ENCODE data around the gene TAF4B. TPM values are rescaled to one million over a fixed set of nuclear protein-coding genes. Genes with fewer than 3 reads are reported as not detected.

The TAF4B gene
- total RNA-seq, 1 experiment from 2014 or later = 8.3 TPM

GRCh38 chr18:26415631-26416030 lies 189.4 kb downstream of the TAF4B start:
- Histone ChIP-seq H3K4me1 (ENCODE audit: insufficient read depth, low read length) (no peaks in the 10 kb centered on the region), H4K20me1 (ENCODE audit: low read length) (no peaks in the 10 kb centered on the region), H3K4me3 (ENCODE audit: low read length) (no peak overlapping the region), H3K9me2 (replicated peaks; ENCODE audit: low read length) (no peaks in the 10 kb centered on the region), H3K27me3 (ENCODE audit: low read length) (no peaks in the 10 kb centered on the region), H3K27ac (ENCODE audit: low read length) (no peak overlapping the region), H3K79me2 (ENCODE audit: low read length) (no peaks in the 10 kb centered on the region), H3K9me3 (ENCODE audit: low read length) (no peaks in the 10 kb centered on the region), H3K36me3 (ENCODE audit: low read depth, low read length) (no peaks in the 10 kb centered on the region), H3K4me2 (ENCODE audit: low read length) (no peak overlapping the region), H3F3A (ENCODE audit: low read length, unreplicated experiment) (no peaks in the 10 kb centered on the region), H2AFZ (ENCODE audit: low read length) (no peak overlapping the region), H3K9ac (ENCODE audit: low read length) (no peak overlapping the region)
- ATAC-seq (no peak), DNase-seq (no peak)
- TF ChIP-seq EZH2phosphoT487 (IDR thresholded peaks at IDR 0.05; ENCODE audit: borderline replicate concordance, low read length) (no peak), CTCF (conservative IDR thresholded peaks at IDR 0.05; ENCODE audit: low read depth, low read length) (no peak), EZH2 (IDR thresholded peaks at IDR 0.05; ENCODE audit: low read length, unreplicated experiment) (no peak)
- ChIA-PET POLR2A (ENCODE audit: unreplicated experiment) (no interaction called here), CTCF (no interaction called here)
- intact Hi-C loops (cut with micrococcal nuclease) = no loop called here
- BruUV-seq (replicated peaks) = no TSS peak

GRCh38 chr18:26416652-26417150 lies 190.5 kb downstream of the TAF4B start:
- H3K36me3 ChIP-seq (ENCODE audit: low read depth, low read length) = no peaks in the 10 kb centered on the region
- no TSS peak for BruUV-seq (replicated peaks)
- ATAC-seq (no peak), DNase-seq (no peak)
- intact Hi-C loops (cut with micrococcal nuclease) = no loop called here
- no peaks in the 10 kb centered on the region for H4K20me1 ChIP-seq (ENCODE audit: low read length)
- no peak overlapping the region for H3K27ac ChIP-seq (ENCODE audit: low read length)
- TF ChIP-seq CTCF (conservative IDR thresholded peaks at IDR 0.05; ENCODE audit: low read depth, low read length) (no peak), EZH2 (IDR thresholded peaks at IDR 0.05; ENCODE audit: low read length, unreplicated experiment) (no peak), EZH2phosphoT487 (IDR thresholded peaks at IDR 0.05; ENCODE audit: borderline replicate concordance, low read length) (no peak)
- no peaks in the 10 kb centered on the region for H3K79me2 ChIP-seq (ENCODE audit: low read length)
- no peaks in the 10 kb centered on the region for H3K9me3 ChIP-seq (ENCODE audit: low read length)
- H3K4me1 ChIP-seq (ENCODE audit: insufficient read depth, low read length) = no peaks in the 10 kb centered on the region
- ChIA-PET POLR2A (ENCODE audit: unreplicated experiment) (no interaction called here), CTCF (no interaction called here)
- H3K27me3 ChIP-seq (ENCODE audit: low read length) = no peaks in the 10 kb centered on the region
- H3K9ac ChIP-seq (ENCODE audit: low read length) = no peak overlapping the region
- no peak overlapping the region for H3K4me2 ChIP-seq (ENCODE audit: low read length)
- H3K4me3 ChIP-seq (ENCODE audit: low read length) = no peak overlapping the region
- no peak overlapping the region for H2AFZ ChIP-seq (ENCODE audit: low read length)
- H3K9me2 ChIP-seq (replicated peaks; ENCODE audit: low read length) = no peaks in the 10 kb centered on the region
- H3F3A ChIP-seq (ENCODE audit: low read length, unreplicated experiment) = no peaks in the 10 kb centered on the region

GRCh38 chr18:26417190-26417589 lies 190.9 kb downstream of the TAF4B start:
- intact Hi-C loops (cut with micrococcal nuclease) = no loop called here
- Histone ChIP-seq H3K27ac (ENCODE audit: low read length) (no peak overlapping the region), H2AFZ (ENCODE audit: low read length) (no peak overlapping the region), H3K9me3 (ENCODE audit: low read length) (no peaks in the 10 kb centered on the region), H3K27me3 (ENCODE audit: low read length) (no peaks in the 10 kb centered on the region), H3K9ac (ENCODE audit: low read length) (no peak overlapping the region), H3K79me2 (ENCODE audit: low read length) (no peaks in the 10 kb centered on the region), H3K9me2 (replicated peaks; ENCODE audit: low read length) (no peaks in the 10 kb centered on the region), H3K4me1 (ENCODE audit: insufficient read depth, low read length) (no peaks in the 10 kb centered on the region), H3K36me3 (ENCODE audit: low read depth, low read length) (no peaks in the 10 kb centered on the region), H4K20me1 (ENCODE audit: low read length) (no peaks in the 10 kb centered on the region), H3K4me3 (ENCODE audit: low read length) (no peak overlapping the region), H3K4me2 (ENCODE audit: low read length) (no peak overlapping the region), H3F3A (ENCODE audit: low read length, unreplicated experiment) (no peaks in the 10 kb centered on the region)
- POLR2A ChIA-PET (ENCODE audit: unreplicated experiment) = no interaction called here
- CTCF ChIA-PET = no interaction called here
- TF ChIP-seq EZH2 (IDR thresholded peaks at IDR 0.05; ENCODE audit: low read length, unreplicated experiment) = no peak
- TF ChIP-seq EZH2phosphoT487 (IDR thresholded peaks at IDR 0.05; ENCODE audit: borderline replicate concordance, low read length) = no peak
- TF ChIP-seq CTCF (conservative IDR thresholded peaks at IDR 0.05; ENCODE audit: low read depth, low read length) = no peak
- no TSS peak for BruUV-seq (replicated peaks)
- ATAC-seq = no peak
- DNase-seq = no peak

All from PC-3 (cell line).